Measurements from ENCODE around the gene PITPNB.

Gene PITPNB

GRCh38 chr22:27919942-27920755 is 1.1 kb upstream of the PITPNB start:
- DNase-seq (ENCODE audit: low spot score): peak; percentile 49

GRCh38 chr22:27918341-27919221 is 475 bp downstream of the PITPNB start:
- peak; percentile 39 for DNase-seq (ENCODE audit: low spot score)

GRCh38 chr22:27915986-27916385 is 3.1 kb downstream of the PITPNB start:
- DNase-seq (ENCODE audit: low spot score): no peak

GRCh38 chr22:27913162-27913741 is 5.8 kb downstream of the PITPNB start:
- DNase-seq (ENCODE audit: low spot score): no peak

- DNase-seq (ENCODE audit: low spot score): no peak
Measured at GRCh38 chr22:27912101-27912500, 7.0 kb downstream of the PITPNB start.

GRCh38 chr22:27911330-27911729 is 7.7 kb downstream of the PITPNB start:
- no peak for DNase-seq (ENCODE audit: low spot score)

GRCh38 chr22:27906241-27906640 is 12.8 kb downstream of the PITPNB start:
- no peak for DNase-seq (ENCODE audit: low spot score)

GRCh38 chr22:27905653-27906052 is 13.4 kb downstream of the PITPNB start:
- DNase-seq (ENCODE audit: low spot score): no peak

- DNase-seq (ENCODE audit: low spot score): no peak
Measured at GRCh38 chr22:27903805-27904473, 15.1 kb downstream of the PITPNB start.

- DNase-seq (ENCODE audit: low spot score): no peak
Measured at GRCh38 chr22:27900153-27900552, 18.9 kb downstream of the PITPNB start.

GRCh38 chr22:27896245-27896644 is 22.8 kb downstream of the PITPNB start:
- no peak for DNase-seq (ENCODE audit: low spot score)

- DNase-seq (ENCODE audit: low spot score): no peak
Measured at GRCh38 chr22:27895600-27895999, 23.5 kb downstream of the PITPNB start.

GRCh38 chr22:27892811-27893210 is 26.2 kb downstream of the PITPNB start:
- no peak for DNase-seq (ENCODE audit: low spot score)

GRCh38 chr22:27892064-27892463 is 27.0 kb downstream of the PITPNB start:
- DNase-seq (ENCODE audit: low spot score): no peak

- no peak for DNase-seq (ENCODE audit: low spot score)
Measured at GRCh38 chr22:27888310-27888709, 30.7 kb downstream of the PITPNB start.

GRCh38 chr22:27886843-27887151 is 32.3 kb downstream of the PITPNB start:
- no peak for DNase-seq (ENCODE audit: low spot score)

- peak; percentile 21 for DNase-seq (ENCODE audit: low spot score)
Measured at GRCh38 chr22:27885977-27886842, 32.8 kb downstream of the PITPNB start.

GRCh38 chr22:27883656-27884350 is 35.3 kb downstream of the PITPNB start:
- no peak for DNase-seq (ENCODE audit: low spot score)

- no peak for DNase-seq (ENCODE audit: low spot score)
Measured at GRCh38 chr22:27882507-27883290, 36.4 kb downstream of the PITPNB start.

GRCh38 chr22:27881421-27881820 is 37.6 kb downstream of the PITPNB start:
- no peak for DNase-seq (ENCODE audit: low spot score)

All from SW480 (cell line).